WI38 (cell line): ENCODE measurements around the gene GCN1.
A peak's percentile ranks its signal among the peaks of the same experiment; 100 is the strongest.
"Not testable (repeated sequence)": the region's sequence is repeated elsewhere in the genome, so short reads cannot be mapped to it uniquely, and the experiment has no call there.

Source experiments
- H3K4me3 ChIP-seq: 2 replicates; pipeline ENCODE4 v1.5.1; 2011; ENCODE audit warnings: low read depth, mild to moderate bottlenecking, control low read depth, low read length
- CTCF ChIP-seq: IDR thresholded peaks from 2 replicates; pipeline ENCODE4 v1.5.1; 2012; ENCODE audit warnings: low read depth, mild to moderate bottlenecking, control low read depth, low read length

The GCN1 gene

DNA sequence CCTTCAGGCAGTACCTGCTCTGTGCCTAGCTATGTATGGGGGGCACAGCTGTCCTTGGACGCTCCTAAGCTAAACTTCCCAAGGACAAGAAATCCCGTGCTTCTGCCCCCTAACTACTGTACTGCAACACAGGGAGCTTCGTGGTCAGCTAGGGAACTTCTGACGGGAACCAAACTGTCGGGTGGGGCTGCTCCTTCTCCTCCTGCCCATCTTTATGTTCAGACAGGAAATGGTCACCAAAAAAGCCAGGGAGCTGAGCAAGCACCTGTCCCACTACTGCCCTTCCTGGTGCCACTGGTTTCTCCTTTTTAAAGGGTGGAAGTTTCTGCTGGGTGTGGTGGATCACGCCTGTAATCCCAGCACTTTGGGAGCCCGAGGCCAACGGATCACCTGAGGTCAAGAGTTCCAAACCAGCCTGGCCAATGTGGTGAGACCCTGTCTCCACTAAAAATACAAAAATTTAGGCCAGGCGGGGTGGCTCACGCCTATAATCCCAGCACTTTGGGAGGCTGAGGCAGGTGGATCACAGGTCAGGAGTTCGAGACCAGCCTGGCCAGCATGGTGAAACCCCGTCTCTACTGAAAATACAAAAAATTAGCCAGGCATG, 44.4 kb upstream of the GCN1 start:
- no peak overlapping the region for H3K4me3 ChIP-seq
- TF ChIP-seq CTCF = no peak

- no peak overlapping the region for H3K4me3 ChIP-seq
- no peak for TF ChIP-seq CTCF
Observed at GRCh38 chr12:120238217-120238616, 43.7 kb upstream of the GCN1 start.

DNA sequence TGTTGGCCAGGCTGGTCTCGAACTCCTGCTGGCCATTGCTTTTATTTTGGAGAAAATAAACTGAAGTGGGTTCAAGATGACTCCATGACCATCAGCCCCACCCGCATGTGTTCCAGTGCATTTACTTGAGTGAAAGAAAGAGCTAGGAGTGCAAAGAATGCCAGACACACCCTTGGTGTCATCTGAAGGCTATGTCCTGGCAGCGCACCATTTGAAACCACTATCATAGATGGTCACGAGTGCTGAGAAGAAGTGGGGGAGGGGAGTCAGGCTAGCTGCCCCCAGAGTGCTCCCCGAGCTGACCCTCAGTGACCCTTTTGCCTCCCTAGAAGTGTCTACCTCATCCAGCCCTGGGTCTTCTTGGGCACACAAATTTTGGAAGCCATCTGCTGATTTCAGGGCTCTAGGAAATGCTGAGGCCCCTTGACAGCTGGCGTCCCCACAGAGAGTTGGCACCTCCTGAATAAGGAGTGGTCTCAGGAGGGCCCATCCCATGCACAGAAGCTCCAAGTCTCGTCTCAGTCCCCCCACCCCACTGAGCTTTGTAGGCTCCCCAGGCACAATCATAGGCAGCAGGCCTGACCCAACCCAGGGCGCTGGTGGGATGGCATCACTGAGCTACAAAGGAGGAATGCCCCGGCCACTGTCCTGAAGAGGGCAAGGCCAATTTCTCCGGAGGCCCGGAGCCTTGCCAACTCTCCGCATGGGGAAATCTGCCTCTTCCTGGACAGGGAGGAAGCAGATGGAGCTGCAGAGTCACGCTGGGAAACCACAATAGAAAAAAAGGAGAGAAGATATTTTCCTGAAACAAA, 43.1 kb upstream of the GCN1 start:
- H3K4me3 ChIP-seq = no peak overlapping the region
- TF ChIP-seq CTCF = no peak

DNA sequence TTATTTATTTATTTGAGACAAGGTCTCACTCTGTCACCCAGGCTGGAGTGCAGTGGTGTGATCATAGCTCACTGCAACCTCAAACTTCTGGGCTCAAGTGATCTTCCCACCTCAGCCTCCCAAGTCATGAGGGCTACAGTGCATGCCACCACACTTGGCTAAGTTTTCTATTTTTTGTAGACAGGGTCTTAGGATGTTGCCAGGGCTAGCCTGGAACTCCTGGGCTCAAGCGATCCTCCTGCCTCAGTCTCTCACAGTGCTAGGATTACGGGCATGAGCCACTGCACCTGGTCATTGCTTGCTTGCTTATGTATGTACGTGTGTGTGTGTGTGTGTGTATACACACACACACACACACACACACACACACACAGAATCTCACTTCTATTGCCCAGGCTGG, 42.3 kb upstream of the GCN1 start:
- H3K4me3 ChIP-seq = not testable (repeated sequence)

DNA sequence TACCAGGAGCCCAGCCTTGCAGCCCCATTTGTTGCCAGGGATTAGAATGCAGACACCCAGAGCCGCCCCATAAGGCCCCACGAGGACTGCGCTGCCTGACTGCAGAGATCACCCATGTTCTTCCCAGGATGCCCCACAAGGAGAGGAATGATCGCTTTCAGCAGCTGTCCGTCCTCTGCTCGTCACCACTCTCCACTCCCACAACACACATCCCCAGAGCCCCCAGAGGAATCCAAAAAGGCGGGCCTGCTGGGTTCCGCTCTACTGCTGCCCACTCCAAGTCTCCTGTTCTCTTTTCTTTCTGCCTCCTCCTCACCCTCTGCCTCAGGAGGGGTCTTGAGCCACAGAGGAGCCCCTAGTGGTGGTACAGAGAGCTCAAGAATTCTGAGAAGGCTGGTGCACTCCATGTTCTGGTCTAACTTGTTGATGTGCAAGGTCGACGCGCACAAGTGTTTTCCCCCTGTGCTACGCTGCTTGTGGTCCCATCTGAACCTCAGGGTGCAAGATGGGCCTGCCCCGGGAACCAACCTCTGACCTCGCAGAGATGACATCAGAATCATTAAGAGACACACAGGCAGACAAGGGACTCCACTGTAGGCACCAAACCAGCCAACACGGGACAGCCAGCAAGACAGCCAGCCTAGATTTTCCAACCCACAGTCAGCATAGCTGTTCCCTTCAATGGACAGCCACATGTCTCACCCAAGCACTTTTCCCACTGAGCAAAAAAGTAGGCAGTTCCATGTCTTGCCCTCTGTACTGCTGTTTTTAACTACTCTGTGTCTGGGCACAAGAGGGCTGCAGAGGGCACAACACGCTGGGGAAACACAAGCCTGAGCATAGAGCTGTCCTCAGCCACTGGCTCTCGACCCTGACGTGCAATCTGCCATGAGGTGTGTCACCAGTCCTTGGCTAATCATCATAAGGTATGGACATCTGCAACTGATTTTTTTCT, 41.1 kb upstream of the GCN1 start:
- TF ChIP-seq CTCF = peak; percentile 39
- peak overlapping the region; percentile 29 for H3K4me3 ChIP-seq

- peak overlapping the region; percentile 29 for H3K4me3 ChIP-seq
- peak; percentile 50 for TF ChIP-seq CTCF
Observed at GRCh38 chr12:120234643-120235368, 40.3 kb upstream of the GCN1 start.
